CD4-positive, alpha-beta T cell treated with Interleukin-4 for 4 hours (primary cell): ENCODE data around the gene TAC3.
"Not testable (repeated sequence)": the region's sequence is repeated elsewhere in the genome, so short reads cannot be mapped to it uniquely, and the experiment has no call there.

Experiments used
- DNase-seq: peaks from one replicate; pipeline ENCODE4 v3.0.0-alpha.2; 2020

TAC3 gene

DNA sequence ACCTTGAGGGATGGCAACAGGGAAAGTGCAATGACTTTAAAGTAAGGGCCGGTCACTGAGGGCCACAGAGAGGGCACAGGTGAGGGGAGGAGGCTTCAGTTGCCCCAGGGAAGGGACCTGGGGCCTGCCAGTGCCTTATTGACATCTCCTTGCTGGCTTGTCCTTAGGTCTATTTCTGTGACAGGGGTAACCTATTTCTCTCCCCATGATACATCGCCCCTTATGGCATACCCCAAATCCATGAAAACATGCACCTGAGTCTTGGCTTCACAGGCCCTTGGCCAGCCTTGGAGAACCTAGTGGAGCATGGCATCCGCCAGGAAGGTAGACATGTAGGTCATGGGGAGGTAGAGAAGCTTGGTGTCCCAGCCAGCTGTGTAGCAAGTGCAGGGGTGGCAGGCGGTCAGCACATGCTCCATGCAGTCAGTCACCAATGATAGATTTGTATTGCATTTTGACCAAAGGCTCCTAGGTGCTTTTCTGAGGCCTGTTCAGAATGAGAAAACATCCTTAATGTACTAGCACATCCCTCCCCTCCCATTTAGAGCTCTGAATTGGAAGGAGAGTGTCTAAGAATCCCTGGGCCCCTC lies 35.3 kb downstream of the TAC3 start:
- no peak for DNase-seq

DNA sequence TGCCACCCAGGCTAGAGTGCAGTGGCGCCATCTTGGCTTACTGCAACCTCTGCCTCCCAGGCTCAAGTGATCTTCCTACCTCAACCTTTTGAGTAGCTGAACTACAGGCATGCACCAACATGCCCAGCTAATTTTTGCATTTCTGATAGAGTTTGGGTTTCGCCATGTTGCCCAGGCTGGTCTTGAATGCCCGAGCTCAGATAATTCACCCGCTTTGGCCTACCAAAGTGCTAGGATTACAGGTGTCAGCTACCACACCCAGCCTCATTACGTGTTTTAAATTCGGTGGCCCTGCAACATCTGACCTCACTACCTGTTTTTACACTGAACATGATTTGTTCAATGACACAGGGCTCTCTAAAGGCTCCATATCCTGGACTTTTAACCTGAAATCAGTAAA lies 36.1 kb downstream of the TAC3 start:
- DNase-seq, result no peak

DNA sequence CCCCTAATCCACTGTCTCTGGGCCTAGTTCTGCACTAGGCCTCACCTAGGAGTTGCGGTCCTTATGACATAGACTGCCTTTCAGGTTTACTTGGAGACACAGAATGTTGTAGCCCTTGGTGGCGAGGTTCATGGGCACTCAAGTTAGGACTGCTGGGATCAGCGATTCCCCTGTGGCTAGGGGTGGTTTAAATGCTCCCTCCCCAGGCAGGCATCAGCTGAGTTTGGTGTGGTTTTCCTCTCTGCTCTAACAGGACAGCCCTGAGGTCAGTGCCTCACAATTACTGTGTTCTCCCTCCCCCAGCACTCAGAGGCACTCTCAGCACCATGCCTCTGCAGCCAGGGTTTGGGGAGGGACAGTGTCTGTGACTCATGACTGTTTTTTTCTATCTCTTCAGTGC lies 36.7 kb downstream of the TAC3 start:
- DNase-seq, result no peak

DNA sequence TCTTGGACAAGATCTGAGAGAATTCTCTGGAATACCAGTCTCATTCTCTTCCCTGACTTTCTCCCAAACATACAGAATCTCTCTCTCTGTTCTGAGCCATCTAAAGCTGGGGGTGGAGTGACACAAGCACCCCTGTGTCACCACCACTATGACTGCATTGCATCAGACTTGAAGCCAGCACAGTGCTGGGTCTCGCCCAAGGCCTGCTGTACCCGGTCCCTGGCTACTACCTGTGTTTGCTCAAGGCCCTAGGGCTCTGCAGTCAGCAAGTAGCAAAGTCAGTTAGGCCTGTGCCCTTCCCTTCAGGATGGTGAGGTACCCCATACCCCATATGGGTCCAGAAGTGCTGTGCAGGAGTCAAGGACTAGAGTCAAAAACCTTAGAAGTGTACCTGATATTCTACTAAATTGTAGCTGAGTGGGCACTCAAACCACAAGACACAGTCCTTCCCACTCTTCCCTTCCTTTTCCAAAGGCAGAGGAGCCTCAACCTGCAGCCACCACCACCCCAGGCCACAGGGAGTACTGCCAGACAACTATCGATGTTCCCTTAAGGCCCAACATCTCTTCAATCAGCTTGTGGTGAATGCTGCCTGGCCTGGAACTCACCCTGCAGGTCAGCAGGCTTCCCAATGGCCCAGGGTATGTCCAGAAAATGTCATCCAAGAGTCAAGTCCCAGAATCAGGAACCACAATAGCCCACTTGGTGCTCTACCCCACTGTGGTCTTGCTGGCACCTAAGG lies 37.8 kb downstream of the TAC3 start:
- no peak for DNase-seq

DNA sequence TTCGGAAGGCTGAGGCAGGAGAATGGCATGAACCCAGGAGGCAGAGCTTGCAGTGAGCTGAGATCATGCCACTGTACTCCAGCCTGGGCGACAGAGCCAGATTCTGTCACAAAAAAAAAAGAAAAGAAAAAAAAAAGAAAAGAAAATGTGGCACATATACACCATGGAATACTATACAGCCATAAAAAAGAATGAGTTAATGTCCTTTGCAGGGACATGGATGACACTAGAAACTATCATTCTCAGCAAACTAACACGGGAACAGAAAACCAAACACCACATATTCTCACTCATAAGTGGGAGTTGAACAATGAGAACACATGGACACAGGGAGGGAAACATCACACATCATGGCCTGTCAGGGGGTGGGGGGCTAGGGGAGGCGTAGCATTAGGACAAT lies 39.0 kb downstream of the TAC3 start:
- DNase-seq, result not testable (repeated sequence)

DNA sequence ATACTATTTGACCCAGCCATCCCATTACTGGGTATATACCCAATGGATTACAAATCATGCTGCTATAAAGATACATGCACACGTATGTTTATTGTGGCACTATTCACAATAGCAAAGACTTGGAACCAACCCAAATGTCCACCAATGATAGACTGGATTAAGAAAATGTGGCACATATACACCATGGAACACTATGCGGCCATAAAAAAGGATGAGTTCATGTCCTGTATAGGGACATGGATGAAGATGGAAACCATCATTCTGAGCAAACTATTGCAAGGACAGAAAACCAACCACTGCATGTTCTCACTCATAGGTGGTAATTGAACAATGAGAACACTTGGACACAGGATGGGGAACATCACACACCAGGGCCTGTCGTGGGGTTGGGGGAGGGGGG lies 42.1 kb downstream of the TAC3 start:
- not testable (repeated sequence) for DNase-seq

DNA sequence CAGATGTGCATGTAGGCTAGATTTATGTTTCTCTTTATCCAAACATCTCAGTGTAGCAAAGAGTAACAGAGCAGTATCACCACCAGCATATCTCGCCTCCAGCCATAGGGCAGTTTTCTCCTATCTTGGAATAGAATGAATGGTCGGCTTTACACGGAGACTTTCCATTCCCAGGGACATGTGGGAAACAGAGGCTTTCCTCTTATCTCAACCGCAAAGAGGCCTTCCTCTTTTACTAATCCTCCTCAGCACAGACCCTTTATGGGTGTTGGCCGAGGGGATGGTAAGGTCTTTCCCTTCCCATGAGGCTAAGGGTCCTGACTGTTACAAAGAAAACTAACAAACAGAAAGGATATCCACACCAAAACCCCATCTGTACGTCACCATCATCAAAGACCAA lies 47.4 kb downstream of the TAC3 start:
- DNase-seq, result not testable (repeated sequence)

DNA sequence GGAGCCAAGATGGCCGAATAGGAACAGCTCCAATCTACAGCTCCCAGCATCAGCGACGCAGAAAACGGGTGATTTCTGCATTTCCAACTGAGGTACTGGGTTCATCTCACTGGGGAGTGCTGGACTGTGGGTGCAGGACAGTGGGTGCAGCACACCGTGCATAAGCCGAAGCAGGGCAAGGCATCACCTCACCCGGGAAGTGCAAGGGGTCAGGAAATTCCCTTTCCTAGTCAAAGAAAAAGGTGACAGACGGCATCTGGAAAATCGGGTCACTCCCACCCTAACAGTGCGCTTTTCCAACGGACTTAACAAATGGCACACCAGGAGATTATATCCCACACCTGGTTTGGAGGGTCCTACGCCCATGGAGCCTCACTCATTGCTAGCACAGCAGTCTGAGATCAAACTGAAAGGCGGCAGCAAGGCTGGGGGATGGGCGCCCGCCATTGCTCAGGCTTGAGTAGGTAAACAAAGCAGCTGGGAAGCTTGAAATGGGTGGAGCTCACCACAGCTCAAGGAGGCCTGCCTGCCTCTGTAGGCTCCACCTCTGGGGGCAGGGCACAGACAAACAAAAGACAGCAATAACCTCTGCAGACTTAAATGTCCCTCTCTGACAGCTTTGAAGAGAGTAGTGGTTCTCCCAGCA lies 50.2 kb downstream of the TAC3 start:
- DNase-seq, result not testable (repeated sequence)

DNA sequence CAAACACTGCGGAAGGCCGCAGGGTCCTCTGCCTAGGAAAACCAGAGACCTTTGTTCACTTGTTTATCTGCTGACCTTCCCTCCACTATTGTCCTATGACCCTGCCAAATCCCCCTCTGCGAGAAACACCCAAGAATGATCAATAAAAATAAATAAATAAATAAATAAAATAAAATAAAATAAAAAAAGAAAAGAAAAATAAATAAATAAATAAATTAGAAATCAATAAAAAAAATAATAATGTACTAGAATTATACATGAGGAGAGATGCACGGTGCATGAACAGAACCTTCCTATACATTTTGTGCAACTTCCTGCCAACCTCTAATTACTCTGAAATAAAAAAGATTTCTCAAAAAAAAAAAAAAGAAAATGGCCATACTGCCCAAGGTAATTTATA lies 51.2 kb downstream of the TAC3 start:
- not testable (repeated sequence) for DNase-seq

DNA sequence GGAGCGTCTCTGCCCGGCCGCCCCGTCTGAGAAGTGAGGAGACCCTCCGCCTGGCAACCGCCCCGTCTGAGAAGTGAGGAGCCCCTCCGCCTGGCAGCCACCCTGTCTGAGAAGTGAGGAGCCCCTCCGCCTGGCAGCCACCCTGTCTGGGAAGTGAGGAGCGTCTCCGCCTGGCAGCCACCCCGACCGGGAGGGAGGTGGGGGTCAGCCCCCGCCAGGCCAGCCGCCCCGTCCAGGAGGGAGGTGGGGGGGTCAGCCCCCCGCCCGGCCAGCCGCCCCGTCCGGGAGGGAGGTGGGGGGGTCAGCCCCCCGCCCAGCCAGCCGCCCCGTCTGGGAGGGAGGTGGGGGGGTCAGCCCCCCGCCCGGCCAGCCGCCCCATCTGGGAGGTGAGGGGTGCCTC lies 52.8 kb downstream of the TAC3 start:
- DNase-seq, result not testable (repeated sequence)

DNA sequence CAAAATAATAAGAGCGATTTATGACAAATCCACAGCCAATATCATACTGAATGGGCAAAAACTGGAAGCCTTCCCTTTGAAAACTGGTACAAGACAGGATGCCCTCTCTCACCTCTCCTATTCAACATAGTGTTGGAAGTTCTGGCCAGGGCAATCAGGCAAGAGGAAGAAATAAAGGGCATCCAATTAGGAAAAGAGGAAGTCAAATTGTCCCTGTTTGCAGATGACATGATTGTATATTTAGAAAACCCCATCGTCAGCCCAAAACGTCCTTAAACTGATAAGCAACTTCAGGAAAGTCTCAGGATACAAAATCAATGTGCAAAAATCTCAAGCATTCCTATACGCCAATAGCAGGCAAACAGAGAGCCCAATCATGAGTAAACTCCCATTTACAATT lies 54.1 kb downstream of the TAC3 start:
- DNase-seq, result not testable (repeated sequence)
